GM19238 (cell line): ENCODE measurements around the gene AKR1C4.

Experiments used
- DNase-seq: peaks from one replicate; pipeline ENCODE4 v3.0.0; 2011; ENCODE audit warnings: low spot score; ENCODE audit not compliant: insufficient read length

Gene AKR1C4

DNA sequence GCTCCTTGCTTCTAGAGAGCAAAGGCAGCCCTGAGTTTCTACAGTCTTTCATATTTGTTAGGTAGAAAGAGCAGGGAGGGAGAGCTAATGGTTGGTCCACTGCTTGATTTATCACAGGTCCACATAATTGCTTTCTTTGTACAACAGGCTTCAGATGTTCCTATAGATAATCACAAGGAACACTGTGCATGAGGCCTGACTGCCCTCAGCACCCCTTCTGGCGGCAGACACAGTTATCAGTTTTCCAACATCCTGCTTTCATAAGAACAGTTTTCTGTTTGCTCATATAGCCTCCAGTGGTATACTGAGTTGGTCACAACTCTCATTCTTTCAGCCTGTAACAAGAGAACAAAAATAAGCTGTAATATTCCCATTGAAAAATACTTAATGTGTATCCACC, 69.7 kb downstream of the AKR1C4 start:
- no peak for DNase-seq

DNA sequence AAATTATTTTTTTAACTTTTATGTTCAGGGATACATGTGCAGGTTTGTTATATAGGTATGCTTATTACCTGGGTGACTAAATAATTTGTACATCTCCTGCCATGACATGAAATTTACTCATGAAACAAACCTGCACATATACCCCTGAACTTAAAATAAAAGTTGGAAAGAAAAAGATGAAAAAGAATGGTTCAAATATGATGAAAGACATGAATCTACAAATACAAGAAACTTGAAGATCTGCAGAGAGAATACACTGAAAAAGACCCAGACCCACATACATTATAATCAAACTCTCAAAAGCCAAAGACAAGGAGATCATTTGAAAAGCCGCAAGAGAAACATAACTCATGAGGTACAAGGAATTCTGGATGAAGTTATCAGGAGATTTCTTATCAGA, 70.2 kb downstream of the AKR1C4 start:
- no peak for DNase-seq

DNA sequence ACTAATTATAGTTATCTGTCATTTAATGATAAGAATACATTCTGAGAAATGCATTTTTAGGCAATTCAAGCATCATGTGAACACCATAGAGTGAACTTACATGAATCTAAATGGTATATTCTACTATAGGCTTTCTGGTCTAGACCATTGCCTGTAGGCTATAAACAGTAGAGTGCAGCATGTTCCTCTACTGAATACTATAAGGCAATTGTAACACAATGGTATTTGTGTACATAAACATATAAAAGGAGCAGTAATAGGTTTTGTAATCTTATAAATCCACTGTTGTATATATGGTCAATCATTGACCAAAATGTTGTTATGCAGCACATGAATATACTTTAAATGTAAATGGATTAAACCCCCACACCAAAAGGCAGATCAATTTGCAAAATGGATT, 71.6 kb downstream of the AKR1C4 start:
- no peak for DNase-seq
